ENCODE measurements around the gene FZD1. TPM values are rescaled to one million over a fixed set of nuclear protein-coding genes. Genes with fewer than 3 reads are reported as not detected.

The FZD1 gene
- polyA plus RNA-seq, 10 donors = 11.6 to 26.1 (median 15.6) TPM

DNA sequence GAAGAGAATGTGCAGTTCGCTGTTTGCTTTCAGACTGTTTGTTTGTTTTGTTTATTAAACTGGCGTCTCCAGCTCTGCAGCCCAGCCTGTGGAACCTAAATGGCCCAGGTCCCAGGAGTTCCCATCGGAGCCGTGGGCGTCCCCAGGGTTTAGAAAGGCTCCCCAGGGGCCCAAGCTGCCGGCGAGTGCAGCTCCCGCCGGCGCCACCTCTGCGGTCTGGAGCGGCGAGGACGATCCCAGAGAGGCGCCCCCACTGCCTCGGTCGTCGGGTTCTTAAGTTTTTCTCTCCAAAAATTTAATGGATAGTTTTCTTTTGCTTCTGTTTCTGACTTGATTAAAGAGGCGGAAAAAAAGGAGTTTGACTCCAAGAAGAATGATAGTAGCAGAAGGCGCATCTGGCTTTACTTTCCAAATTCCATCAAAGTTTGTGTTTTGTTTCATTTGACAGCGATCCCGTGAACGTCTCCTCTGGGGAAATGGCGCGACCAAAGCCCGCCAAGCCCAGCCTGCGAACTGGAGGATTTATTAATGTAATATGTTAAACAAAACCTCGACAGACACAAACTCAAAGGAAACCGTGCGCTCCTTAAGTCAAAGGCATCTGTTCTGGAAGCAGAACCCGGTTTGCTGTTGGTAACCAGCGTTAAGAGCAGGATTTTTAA lies 718 bp upstream of the FZD1 start:
- DNase-seq = peak in 2 of 3 donors; percentile 58 to 74

DNA sequence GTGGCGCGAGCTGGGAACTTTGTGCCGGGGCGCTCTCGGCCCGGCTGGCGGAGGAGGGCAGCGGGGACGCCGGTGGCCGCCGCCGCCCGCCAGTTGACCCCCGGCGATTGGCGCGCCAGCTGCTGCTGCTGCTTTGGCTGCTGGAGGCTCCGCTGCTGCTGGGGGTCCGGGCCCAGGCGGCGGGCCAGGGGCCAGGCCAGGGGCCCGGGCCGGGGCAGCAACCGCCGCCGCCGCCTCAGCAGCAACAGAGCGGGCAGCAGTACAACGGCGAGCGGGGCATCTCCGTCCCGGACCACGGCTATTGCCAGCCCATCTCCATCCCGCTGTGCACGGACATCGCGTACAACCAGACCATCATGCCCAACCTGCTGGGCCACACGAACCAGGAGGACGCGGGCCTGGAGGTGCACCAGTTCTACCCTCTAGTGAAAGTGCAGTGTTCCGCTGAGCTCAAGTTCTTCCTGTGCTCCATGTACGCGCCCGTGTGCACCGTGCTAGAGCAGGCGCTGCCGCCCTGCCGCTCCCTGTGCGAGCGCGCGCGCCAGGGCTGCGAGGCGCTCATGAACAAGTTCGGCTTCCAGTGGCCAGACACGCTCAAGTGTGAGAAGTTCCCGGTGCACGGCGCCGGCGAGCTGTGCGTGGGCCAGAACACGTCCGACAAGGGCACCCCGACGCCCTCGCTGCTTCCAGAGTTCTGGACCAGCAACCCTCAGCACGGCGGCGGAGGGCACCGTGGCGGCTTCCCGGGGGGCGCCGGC lies 870 bp downstream of the FZD1 start:
- peak; percentile 51 to 90 (median 68) for DNase-seq

DNA sequence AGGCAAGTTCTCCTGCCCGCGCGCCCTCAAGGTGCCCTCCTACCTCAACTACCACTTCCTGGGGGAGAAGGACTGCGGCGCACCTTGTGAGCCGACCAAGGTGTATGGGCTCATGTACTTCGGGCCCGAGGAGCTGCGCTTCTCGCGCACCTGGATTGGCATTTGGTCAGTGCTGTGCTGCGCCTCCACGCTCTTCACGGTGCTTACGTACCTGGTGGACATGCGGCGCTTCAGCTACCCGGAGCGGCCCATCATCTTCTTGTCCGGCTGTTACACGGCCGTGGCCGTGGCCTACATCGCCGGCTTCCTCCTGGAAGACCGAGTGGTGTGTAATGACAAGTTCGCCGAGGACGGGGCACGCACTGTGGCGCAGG lies 1.4 kb downstream of the FZD1 start:
- peak in 2 of 3 donors; percentile 42 to 77 for DNase-seq

DNA sequence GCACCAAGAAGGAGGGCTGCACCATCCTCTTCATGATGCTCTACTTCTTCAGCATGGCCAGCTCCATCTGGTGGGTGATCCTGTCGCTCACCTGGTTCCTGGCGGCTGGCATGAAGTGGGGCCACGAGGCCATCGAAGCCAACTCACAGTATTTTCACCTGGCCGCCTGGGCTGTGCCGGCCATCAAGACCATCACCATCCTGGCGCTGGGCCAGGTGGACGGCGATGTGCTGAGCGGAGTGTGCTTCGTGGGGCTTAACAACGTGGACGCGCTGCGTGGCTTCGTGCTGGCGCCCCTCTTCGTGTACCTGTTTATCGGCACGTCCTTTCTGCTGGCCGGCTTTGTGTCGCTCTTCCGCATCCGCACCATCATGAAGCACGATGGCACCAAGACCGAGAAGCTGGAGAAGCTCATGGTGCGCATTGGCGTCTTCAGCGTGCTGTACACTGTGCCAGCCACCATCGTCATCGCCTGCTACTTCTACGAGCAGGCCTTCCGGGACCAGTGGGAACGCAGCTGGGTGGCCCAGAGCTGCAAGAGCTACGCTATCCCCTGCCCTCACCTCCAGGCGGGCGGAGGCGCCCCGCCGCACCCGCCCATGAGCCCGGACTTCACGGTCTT lies 1.9 kb downstream of the FZD1 start:
- peak in 2 of 3 donors; percentile 34 to 70 for DNase-seq

DNA sequence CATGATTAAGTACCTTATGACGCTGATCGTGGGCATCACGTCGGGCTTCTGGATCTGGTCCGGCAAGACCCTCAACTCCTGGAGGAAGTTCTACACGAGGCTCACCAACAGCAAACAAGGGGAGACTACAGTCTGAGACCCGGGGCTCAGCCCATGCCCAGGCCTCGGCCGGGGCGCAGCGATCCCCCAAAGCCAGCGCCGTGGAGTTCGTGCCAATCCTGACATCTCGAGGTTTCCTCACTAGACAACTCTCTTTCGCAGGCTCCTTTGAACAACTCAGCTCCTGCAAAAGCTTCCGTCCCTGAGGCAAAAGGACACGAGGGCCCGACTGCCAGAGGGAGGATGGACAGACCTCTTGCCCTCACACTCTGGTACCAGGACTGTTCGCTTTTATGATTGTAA lies 2.5 kb downstream of the FZD1 start:
- peak in 1 of 3 donors; percentile 56 for DNase-seq

DNA sequence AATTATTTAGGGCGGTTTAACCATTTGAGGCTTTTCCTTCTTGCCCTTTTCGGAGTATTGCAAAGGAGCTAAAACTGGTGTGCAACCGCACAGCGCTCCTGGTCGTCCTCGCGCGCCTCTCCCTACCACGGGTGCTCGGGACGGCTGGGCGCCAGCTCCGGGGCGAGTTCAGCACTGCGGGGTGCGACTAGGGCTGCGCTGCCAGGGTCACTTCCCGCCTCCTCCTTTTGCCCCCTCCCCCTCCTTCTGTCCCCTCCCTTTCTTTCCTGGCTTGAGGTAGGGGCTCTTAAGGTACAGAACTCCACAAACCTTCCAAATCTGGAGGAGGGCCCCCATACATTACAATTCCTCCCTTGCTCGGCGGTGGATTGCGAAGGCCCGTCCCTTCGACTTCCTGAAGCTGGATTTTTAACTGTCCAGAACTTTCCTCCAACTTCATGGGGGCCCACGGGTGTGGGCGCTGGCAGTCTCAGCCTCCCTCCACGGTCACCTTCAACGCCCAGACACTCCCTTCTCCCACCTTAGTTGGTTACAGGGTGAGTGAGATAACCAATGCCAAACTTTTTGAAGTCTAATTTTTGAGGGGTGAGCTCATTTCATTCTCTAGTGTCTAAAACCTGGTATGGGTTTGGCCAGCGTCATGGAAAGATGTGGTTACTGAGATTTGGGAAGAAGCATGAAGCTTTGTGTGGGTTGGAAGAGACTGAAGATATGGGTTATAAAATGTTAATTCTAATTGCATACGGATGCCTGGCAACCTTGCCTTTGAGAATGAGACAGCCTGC lies 3.1 kb downstream of the FZD1 start:
- DNase-seq = peak; percentile 41 to 67 (median 66)

DNA sequence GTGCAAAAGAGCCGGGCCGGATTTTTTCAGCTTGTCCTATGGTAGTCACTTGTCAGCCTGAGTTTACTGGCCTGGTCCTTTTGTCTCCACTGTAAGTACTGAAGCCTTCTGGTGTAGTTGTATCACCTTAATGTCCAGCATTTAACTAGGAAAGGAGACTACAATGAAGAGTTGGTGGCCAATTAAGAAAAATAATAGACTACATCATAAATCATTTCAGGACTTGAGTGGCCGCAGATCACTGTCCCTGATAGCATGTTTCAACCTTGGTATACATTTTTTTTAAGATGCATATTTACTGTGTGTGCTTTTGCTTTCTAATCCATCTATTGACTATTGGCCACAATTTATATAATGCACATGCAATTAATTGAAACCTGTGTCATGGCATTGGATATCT lies 6.1 kb downstream of the FZD1 start:
- no peak for DNase-seq

DNA sequence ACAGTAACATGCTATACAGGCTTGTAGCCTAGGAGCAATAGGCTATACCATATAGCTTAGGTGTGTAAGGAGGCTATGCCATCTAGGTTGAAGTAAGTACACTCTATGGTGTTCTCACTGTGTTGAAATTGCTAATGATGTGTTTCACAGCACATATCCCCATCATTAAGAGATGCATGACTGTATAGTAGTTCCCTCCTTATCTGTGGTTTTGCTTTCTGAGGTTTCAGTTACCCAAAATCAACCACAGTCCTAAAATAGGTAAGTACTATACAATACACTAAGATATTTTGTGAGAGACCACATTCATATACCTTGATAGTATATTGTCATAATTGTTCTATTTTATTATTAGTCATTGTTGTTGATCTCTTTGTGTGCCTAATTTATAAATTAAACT lies 12.7 kb downstream of the FZD1 start:
- DNase-seq = no peak

DNA sequence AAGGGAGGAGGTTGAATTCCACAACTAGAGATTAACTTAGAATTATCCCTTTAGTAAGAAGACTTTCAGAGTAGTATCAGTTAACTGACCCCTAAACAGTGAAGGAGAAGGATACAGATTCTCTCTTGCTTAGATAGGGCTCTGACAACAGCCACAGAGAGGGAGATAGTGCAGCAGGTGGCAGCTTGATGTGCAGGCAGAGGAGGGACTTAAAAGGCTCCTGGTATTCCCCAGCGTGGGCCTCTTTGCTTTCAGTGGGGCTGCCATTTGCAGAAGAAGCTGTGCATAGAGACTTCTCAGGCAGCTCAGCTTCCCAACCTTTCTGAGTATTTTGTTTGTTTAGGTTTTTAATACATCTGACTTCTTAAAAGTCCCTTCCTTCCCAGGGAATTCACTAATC lies 16.0 kb downstream of the FZD1 start:
- no peak for DNase-seq

DNA sequence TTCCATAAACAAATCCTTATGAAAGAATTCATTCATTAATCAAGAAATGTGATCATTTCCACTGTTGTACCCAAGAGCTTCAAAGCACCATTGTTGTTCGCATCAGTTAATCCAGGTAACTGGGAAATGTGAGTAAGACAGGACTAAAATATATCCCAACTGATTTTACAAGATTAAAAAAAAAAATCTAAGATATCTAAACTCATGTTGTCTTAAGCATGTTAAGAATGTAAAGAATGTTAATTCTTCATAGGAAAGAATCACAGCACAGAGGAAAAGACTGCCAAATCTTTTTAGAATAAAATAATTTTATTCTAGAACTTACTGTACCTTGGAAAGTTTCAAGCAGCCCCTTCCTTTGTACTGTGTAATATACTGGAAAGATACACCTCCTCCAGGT lies 16.4 kb downstream of the FZD1 start:
- no peak for DNase-seq

DNA sequence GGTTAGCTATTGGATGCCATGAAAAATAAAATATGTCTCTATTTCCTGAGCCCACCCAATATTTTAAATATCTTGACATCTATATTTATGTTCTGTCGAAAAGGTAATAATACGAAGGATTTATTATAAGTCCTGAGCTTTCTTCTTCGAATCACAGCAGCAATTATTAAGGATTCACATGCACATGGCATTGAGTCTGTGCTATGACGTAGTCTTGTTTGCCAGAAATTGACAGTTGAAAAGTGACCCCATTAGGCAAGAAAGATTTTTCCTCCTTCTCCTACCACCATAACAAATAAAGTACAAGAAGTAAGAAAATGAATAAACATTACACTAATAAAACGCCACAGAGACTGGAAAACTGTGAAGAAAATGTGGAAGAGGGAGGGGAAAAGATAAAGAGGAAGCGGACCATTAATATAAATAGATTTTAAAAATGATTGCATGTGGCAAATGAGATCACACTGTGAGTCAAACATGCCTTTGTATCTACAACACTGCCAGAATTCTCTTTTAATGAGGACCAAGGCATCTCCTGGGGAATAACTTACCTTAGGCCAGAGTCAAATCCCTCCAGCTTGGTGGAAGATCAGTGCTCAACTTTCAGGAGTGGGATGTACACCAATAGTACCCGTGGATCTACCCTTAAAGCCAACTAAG lies 21.6 kb downstream of the FZD1 start:
- DNase-seq = peak in 1 of 3 donors; percentile 8

DNA sequence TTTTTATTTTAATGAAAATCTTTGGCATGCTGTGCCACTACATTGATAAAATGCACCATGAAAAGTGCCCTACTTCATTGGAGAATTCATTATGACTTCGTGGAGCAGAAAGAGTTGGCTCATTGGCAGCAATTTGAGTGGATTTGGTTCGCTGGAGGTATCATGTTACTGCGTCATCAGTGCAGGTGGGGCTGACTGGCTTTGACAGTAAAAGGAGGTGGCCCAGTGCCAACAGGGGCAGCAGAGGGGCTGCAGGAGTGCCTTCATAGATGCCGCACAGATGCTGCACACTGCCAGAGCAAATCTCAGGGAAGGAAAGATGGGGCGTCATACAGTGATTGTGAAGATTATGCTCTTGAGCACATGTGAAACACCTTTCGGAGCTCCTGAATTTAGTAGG lies 22.2 kb downstream of the FZD1 start:
- peak in 1 of 3 donors; percentile 15 for DNase-seq

DNA sequence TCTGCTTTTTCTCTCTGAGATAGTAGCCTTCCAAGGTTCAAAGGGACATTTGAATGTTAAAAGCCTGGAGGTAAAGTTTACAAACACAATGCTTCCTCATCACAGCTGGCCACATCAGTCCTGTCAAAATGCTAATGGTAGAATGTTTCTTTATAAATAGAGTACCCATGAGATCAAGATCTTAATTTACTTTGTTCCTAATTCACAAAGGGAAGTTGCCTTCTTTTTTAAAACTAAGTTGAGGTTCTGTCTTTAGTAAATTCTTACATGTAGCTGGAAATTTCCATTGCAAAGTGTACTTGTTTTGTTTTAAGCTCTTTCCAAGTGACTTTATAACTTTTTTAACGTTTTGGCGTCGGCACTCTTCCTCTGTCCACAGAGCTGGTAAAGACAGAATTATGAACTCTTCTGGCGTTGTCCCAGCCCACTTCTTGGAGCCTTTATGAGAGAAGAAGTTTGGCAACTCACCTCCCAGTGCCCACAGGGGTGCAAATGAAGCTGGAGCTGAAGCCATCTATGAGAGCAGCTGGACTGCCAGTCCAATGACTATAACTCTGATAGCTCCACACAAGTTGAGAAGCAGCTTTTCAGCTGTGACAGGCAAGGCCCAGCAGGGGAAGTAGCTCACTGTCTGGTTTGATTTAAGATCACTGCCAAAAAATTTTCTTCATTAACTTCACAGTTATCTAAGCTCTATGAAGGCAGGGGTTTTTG lies 23.3 kb downstream of the FZD1 start:
- peak in 2 of 3 donors; percentile 20 to 58 for DNase-seq

DNA sequence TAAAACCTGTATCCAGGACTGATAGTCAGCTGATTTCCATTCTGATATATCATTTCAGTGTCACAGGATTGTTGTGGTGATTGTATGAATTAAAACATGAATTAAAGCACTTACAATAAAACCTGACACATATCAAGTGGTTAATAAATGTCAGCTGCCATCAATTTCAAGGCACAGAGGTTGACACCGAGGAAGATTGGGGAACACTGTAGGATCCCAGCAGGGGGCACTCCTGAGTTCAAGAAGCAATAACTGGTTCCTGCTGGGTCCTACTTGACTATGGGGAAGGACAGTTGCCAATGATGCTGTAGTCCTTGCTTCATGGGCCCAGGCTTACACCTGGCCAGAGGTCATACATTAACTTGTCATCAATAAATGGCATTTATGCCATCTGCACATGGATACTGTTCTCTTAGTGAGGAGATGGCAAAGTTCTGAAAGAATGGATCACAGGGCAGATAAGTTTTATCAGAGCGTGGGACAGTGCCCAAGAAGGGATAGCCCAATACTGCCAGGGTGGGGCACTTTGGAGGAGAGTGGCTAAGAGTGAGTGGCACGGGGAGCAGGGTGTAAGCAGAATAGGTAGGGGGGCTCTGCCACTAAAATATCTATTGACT lies 24.1 kb downstream of the FZD1 start:
- DNase-seq = no peak

DNA sequence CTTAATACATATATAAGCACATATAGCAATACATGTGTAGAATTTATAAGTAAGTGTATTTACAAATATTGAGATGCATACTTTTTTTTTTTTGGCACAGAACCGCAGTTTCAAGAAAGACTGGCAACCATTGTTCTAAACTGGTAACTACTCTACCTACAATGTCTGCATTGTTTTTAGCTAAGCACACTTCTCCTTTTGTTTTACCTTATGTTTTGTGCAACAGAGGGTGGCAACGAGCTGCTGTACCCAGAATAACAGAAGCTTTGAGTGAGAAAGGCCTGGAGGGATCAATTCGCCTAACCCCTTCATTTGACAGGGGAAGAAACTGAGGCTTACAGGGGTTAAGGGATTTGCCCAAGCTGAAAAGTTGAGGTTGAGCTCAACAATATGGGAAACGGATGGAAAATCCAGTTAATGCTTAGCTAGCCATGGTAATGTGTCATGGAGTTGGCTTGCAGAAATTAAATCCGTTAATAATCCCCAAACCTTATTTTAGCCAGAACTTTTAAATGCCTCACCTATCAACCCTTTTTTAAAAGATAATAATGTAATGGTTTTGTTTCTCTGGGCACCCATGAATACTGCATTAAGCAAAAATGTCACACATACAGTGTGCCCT lies 25.5 kb downstream of the FZD1 start:
- no peak for DNase-seq

DNA sequence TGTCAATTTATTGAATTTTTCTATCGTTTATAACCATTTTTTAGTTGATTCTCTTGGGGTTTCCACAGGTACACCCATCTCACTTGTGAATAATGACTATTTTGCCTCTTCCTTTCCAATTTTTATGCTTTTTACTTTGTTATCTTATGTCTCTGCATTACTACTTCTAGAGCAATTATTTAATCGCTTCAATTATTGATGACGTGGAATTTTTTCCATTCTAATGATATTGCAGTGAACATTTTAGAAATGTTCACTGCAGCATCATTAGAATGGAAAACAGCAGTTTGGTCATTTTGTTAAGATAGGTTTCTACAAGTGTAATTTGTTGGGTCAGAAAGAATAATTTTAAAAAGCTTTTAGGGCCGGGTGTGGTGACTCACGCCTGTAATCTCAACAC lies 27.1 kb downstream of the FZD1 start:
- no peak for DNase-seq

DNA sequence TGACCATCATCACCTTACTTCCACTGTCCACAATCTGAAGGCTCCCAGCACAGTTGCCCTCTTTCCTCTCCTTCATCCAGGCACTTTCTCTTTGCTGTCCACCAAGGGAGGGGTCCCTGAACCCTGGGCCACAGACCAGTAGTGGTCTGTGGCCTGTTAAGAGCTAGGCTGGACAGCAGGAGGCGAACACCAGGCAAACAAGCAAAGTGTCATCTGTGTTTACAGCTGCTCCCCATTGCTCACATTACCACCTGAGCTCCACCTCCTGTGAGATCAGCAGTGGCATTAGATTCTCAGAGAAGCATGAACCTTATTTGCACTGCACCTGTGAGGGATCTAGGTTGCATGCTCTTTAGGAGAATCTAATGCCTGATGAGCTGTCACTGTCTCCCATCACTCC lies 27.7 kb downstream of the FZD1 start:
- no peak for DNase-seq

DNA sequence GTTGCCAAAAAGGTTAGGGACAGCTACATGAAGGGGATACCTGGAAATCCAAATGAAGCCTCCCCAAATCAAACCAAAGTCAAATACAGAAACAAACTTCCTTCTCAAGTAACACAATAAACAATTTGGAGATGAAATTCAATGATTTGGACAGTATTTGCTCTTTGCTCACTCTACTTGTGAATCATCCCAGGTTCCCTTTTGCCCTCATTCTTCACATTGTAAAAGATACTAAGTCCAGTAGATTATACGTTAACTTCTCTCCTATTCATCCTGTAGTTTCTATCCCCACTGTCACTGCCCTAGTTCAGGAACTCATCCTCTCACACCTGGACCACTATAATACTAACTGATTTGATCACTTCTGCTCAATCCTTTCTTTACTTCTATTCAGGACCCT lies 28.3 kb downstream of the FZD1 start:
- no peak for DNase-seq

DNA sequence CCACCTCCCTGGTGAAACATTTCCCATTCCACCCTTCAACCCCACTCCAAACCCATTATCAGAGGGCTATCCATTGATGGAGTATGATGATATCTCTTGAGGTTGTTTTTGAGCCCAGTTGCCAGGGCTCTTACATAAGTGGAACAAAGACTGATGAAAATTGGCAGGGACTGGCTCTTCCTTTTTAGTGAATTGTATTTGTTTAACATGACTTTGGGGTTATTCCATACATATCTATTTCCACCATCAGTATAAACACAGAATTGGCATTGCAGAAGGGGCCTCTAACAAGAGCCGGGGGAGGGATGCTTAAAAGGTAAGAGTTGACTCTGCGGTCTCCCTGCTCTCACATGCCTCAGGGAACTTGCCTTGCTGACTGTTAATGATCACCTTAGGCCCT lies 28.9 kb downstream of the FZD1 start:
- DNase-seq = no peak

DNA sequence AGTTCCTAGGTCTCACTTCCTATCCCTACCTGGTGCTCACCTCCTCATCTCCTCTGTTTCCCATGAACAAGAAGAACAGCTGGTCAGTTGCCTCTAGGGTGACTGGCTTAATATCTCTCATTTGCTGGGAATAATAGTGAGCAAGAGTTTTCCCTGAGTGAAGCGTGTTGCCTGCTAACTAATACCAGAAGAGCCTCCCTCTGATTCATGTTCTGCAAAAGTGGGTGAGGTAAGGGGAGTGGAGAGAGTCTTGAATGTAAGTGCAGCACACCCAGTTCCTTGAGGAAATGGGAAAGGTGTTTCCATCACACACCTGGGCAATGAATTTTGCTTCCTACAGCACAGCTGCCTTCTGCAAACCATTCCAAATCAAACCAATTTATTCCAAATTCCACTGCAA lies 29.6 kb downstream of the FZD1 start:
- DNase-seq = no peak

Measured in muscle of back (tissue), 11 donors.